OCI-LY1 (cell line): Measurements from ENCODE around the gene VENTX.

Source experiments
- EZH2 ChIP-seq: fragments of 200-600 bp; sonication (generic), shearing (Covaris generic); IDR thresholded peaks from 2 replicates; pipeline ENCODE4 v1.8.0; 2017; ENCODE audit warnings: borderline replicate concordance, mixed run types, mild to moderate bottlenecking, antibody characterized with exemption, low read length, moderate library complexity, mixed read lengths
- TF ChIP-seq, protein P1 (sequence below): fragments of 200-600 bp; sonication (generic), shearing (Covaris generic); IDR thresholded peaks from 2 replicates; pipeline ENCODE4 v1.5.1; 2017; ENCODE audit warnings: mild to moderate bottlenecking, antibody characterized with exemption, low read length, moderate library complexity, mixed read lengths

DNA sequence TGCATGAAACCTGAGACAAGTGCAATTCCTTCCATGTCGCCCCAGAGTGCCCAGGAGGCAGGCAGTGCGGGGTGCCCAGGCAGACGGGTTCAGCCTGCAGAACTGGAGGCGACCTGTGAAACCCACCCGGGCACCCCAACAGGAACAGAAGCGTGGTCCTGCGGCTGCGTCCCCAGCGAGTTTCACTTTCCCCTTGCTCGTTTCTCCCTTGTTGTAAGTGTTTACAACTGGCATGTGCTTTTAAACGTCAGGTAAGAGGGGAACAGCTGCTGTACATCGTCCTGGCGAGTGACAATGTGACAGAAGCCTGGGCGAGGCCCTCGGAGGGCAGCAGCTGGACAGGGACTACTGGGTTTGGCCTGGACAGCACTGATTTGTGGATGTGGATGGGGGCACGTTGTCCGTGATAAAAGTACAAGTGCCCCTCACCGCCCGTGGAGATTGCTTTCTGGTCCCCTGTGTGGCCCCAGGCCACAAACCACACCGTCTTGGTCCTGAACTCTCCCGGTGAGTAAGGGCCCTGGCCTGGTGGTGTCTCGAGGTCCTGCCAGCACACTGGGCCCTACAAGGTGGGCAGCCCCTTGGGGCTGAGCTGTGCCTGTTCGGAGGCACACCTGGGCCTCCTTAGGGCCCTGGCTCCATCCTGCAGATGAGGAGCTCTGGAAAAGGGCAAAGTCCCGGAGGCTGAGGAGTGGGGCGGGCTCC is 4.0 kb downstream of the VENTX start:
- TF ChIP-seq, protein P1, sequence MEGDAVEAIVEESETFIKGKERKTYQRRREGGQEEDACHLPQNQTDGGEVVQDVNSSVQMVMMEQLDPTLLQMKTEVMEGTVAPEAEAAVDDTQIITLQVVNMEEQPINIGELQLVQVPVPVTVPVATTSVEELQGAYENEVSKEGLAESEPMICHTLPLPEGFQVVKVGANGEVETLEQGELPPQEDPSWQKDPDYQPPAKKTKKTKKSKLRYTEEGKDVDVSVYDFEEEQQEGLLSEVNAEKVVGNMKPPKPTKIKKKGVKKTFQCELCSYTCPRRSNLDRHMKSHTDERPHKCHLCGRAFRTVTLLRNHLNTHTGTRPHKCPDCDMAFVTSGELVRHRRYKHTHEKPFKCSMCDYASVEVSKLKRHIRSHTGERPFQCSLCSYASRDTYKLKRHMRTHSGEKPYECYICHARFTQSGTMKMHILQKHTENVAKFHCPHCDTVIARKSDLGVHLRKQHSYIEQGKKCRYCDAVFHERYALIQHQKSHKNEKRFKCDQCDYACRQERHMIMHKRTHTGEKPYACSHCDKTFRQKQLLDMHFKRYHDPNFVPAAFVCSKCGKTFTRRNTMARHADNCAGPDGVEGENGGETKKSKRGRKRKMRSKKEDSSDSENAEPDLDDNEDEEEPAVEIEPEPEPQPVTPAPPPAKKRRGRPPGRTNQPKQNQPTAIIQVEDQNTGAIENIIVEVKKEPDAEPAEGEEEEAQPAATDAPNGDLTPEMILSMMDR, result no peak
- TF ChIP-seq EZH2, result no peak
